Measurements from ENCODE around the gene PAX1.

DNA sequence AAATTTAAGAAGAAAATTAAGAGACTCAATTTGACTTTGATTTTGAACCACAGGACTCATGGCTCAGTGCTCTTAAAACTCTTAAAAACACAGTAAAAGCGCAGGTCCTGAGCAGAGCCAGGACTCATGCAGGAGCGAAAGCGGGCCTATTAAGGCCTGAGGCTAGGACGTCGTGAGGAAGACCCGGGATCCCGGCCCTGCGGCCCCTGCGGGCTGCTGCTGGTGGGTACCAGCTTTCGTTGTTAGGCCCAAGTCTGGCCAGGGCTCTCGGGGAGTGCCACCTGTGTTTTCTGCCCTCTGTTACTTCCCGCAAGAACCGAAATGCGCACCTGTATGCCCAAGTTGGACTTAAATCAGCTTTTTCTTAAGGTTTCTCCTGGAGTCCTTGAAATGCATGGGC, 3.4 kb upstream of the PAX1 start:
- TF ChIP-seq CTCF (IDR thresholded peaks at IDR 0.05) (no peak), POLR2A (IDR thresholded peaks at IDR 0.05) (no peak), POLR2AphosphoS5 (IDR thresholded peaks at IDR 0.05) (no peak), EP300 (IDR thresholded peaks at IDR 0.05) (no peak)

All from suprapubic skin (tissue), 4 donors.